Spleen (tissue), 11 donors: ENCODE measurements around the gene C9orf78. TPM values are rescaled to one million over a fixed set of nuclear protein-coding genes. Genes with fewer than 3 reads are reported as not detected.

Experiments
- DNase-seq: peaks from one replicate; pipeline ENCODE4 v3.0.0-alpha.2; 2020
- H3K27ac ChIP-seq, 8 donors: fragments of 200-600 bp; sonication (generic) in 7 of 8; 1 replicate in 4 of 8; 2 replicates in 4 of 8; pipeline versions ENCODE4 v1.5.0 to v1.8.0; 2016 to 2021; ENCODE audit warnings: inconsistent platforms in 4 of 8, mild to moderate bottlenecking in 4 of 8, moderate library complexity in 1 of 8
- H3K27me3 ChIP-seq, 7 donors: fragments of 200-600 bp; sonication (generic) in 6 of 7; replicated peaks in 1 of 7; 1 replicate in 4 of 7; 2 replicates in 3 of 7; pipeline versions ENCODE4 v1.5.0 to v1.8.0; 2016 to 2021; ENCODE audit warnings: inconsistent platforms in 3 of 7, mild to moderate bottlenecking in 1 of 7
- H3K36me3 ChIP-seq, 6 donors: fragments of 200-600 bp; sonication (generic) in 5 of 6; 1 replicate in 4 of 6; 2 replicates in 2 of 6; pipeline versions ENCODE4 v1.5.0 to v1.8.0; 2016 to 2021; ENCODE audit warnings: inconsistent platforms in 2 of 6
- H3K4me1 ChIP-seq, 6 donors: fragments of 200-600 bp; sonication (generic) in 5 of 6; 1 replicate in 3 of 6; 2 replicates in 3 of 6; pipeline versions ENCODE4 v1.5.0 to v1.8.0; 2016 to 2021; ENCODE audit warnings: inconsistent platforms in 3 of 6
- H3K4me3 ChIP-seq, 8 donors: fragments of 200-600 bp; sonication (generic) in 7 of 8; 1 replicate in 4 of 8; 2 replicates in 4 of 8; pipeline versions ENCODE4 v1.5.0 to v1.8.0; 2016 to 2021; ENCODE audit warnings: inconsistent platforms in 4 of 8, mild to moderate bottlenecking in 4 of 8, moderate library complexity in 2 of 8
- H3K9me3 ChIP-seq, 8 donors: fragments of 200-600 bp; sonication (generic) in 7 of 8; 1 replicate in 4 of 8; 2 replicates in 4 of 8; pipeline versions ENCODE4 v1.5.0 to v1.8.0; 2016 to 2021; ENCODE audit warnings: inconsistent platforms in 4 of 8
- POLR2A ChIP-seq, 3 donors: fragments of 450-650 bp; IDR thresholded peaks; one replicate each; pipeline ENCODE4 v1.5.1; 2017; ENCODE audit warnings: antibody characterized with exemption in 3 of 3, mild to moderate bottlenecking in 1 of 3
- POLR2AphosphoS5 ChIP-seq, 3 donors: sonication (generic); formaldehyde crosslinking; IDR thresholded peaks; one replicate each; pipeline ENCODE4 v1.5.1; 2017; ENCODE audit warnings: antibody characterized with exemption in 3 of 3
- WGBS, 5 donors: extraction: QIAGEN DNeasy Blood & Tissue Kit in 3 of 5; methylation state at CpG; one replicate each; pipeline versions ENCODE4 v1.1.5 to v1.1.7; 2013 to 2018; 5-methylcytosine and 5-hydroxymethylcytosine counted together
- intact Hi-C: fragments of 100-400 bp; cut with DNase I; formaldehyde crosslinking; loops from one replicate; pipeline ENCODE4 v1.15.0; 2023; ENCODE audit warnings: low total_unique reads
- polyA plus RNA-seq, 3 donors: library from polyadenylated mRNA; stranded (reverse); fragments of 200-250 nt; gene quantifications; one replicate each; pipeline ENCODE4 v1.2.1, GENCODE V29; 2013
- total RNA-seq, 7 donors: library from RNA; depleted of rRNA in 3 of 7; stranded (reverse); fragments of >200 nt in 3 of 7; fragmentation: NEBNext Ultra II Directional in 4 of 7; extraction: Animal tissue kit (Norgen Biotek cat#: 25700) in 4 of 7; gene quantifications; one replicate each; pipeline versions ENCODE4 v1.1.0 to v1.2.1, GENCODE V29; 2016 to 2021
- TF ChIP-seq, protein P1 (sequence below), 11 experiments: fragments of 200-600 bp in 7 of 11; fragments of 450-650 bp in 4 of 11; sonication (generic) in 4 of 11; IDR thresholded peaks in 8 of 11; conservative IDR thresholded peaks in 3 of 11; 1 replicate in 7 of 11; 2 replicates in 4 of 11; pipeline versions ENCODE4 v1.4.0 to v1.8.0; 2016 to 2021; ENCODE audit warnings: antibody characterized with exemption in 11 of 11, inconsistent platforms in 4 of 11, mild to moderate bottlenecking in 1 of 11
- donor health status: healthy with polysubstance abuse.
- donor health status: DM: no; HTN: no; CAD: no; lungs with moderate emphysema.
- donor health status: DM: no; HTN: no; CAD: no.
- donor health status: Bipolar disorder and iron deficiency.
- donor health status: healthy.
- donor health status: DM: no; HTN: no; CAD: no.
- donor health status: DM: yes; HTN: yes; CAD: no.

Gene C9orf78
- total and polyA plus RNA-seq, 10 donors: 35.6 to 105 (median 48.7) TPM

DNA sequence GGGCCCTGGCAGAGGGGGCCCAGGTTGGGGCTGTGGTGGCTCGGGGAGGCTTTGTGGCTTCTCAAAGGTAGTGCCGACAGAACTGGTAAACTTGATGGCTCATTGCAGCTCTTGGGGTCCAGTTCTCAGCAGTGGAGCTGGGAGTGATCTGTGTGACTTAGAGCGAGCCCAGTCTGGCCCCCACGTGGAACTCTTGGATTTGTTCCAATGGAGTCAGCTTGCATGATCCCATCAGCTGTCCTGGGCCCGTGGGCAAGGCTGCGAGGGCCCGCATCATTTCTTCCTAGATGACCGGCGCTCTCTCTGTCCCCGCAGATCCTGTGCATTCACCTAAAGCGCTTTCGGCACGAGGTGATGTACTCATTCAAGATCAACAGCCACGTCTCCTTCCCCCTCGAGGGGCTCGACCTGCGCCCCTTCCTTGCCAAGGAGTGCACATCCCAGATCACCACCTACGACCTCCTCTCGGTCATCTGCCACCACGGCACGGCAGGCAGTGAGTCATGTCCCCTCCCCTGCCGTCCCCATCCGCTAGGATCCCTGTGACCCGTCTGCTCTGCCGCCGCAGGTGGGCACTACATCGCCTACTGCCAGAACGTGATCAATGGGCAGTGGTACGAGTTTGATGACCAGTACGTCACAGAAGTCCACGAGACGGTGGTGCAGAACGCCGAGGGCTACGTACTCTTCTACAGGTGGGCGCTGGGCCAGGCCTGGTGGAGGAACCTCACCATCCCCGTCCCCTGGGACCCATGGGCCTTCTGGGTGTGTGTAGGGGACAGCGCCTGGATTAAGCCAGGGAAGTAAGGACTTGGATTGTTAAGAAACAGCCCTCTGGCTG lies 39.4 kb upstream of the C9orf78 start:
- H3K36me3 ChIP-seq: peaks cover 0 to 43% (median 24%) of the 10 kb centered on the region in 6 donors
- WGBS, 5 donors: 93 to 94% (median 94%) methylated on average over 38 of the region's 38 CpGs
- intact Hi-C loops: no loop called here
- no peak for DNase-seq
- H3K9me3 ChIP-seq: no peaks in the 10 kb centered on the region
- H3K4me1 ChIP-seq: peaks cover 0 to 17% (median 11%) of the 10 kb centered on the region in 6 donors
- no peak overlapping the region for H3K4me3 ChIP-seq
- no peaks in the 10 kb centered on the region for H3K27me3 ChIP-seq
- H3K27ac ChIP-seq: no peak overlapping the region
- TF ChIP-seq POLR2A (IDR thresholded peaks at IDR 0.05): no peak
- TF ChIP-seq, protein P1, sequence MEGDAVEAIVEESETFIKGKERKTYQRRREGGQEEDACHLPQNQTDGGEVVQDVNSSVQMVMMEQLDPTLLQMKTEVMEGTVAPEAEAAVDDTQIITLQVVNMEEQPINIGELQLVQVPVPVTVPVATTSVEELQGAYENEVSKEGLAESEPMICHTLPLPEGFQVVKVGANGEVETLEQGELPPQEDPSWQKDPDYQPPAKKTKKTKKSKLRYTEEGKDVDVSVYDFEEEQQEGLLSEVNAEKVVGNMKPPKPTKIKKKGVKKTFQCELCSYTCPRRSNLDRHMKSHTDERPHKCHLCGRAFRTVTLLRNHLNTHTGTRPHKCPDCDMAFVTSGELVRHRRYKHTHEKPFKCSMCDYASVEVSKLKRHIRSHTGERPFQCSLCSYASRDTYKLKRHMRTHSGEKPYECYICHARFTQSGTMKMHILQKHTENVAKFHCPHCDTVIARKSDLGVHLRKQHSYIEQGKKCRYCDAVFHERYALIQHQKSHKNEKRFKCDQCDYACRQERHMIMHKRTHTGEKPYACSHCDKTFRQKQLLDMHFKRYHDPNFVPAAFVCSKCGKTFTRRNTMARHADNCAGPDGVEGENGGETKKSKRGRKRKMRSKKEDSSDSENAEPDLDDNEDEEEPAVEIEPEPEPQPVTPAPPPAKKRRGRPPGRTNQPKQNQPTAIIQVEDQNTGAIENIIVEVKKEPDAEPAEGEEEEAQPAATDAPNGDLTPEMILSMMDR (IDR thresholded peaks at IDR 0.05 in 8 of 11, conservative IDR thresholded peaks at IDR 0.05 in 3 of 11): no peak
- peak in 1 of 3 donors; percentile 15 for TF ChIP-seq POLR2AphosphoS5 (IDR thresholded peaks at IDR 0.05)

DNA sequence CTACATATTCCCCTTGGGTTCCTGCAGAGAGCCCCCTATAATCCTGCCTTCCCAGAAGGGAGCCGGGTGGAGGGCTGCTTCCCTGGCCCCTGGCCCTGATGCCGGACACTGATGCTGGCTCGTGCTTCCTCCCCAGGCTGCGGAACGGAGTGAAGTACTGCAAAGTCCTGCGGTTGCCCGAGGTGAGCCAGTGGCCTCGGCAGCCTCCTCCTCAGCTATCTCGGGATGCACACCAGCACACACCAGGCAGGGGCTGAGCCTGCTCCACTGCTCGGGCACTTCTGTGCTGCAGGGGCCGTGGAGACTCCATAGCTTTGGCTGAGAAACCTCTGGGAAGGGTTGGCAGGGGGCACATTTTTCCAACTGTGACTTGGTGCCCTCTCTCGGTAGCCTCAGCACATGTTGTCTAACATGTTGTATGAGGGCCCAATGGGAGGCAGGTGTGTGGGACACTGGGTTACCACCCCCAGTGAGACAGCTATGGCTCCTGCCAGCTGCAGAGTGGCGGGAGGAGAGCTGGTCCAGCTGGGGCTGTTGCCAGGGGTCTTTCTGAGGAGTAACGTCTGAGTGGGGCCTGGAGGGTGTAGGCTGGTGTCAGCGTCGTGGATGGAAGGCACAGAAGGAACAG lies 38.6 kb upstream of the C9orf78 start:
- intact Hi-C loops: no loop called here
- H3K4me1 ChIP-seq: peaks cover 0 to 25% (median 18%) of the 10 kb centered on the region in 6 donors
- peaks cover 0 to 48% (median 28%) of the 10 kb centered on the region in 6 donors for H3K36me3 ChIP-seq
- no peaks in the 10 kb centered on the region for H3K27me3 ChIP-seq
- H3K4me3 ChIP-seq: no peak overlapping the region
- no peak overlapping the region for H3K27ac ChIP-seq
- no peaks in the 10 kb centered on the region for H3K9me3 ChIP-seq
- DNase-seq: no peak
- 86 to 88% (median 87%) methylated on average over 12 to 16 of the region's 16 CpGs for WGBS, 5 donors
- TF ChIP-seq, protein P1 (IDR thresholded peaks at IDR 0.05 in 8 of 11, conservative IDR thresholded peaks at IDR 0.05 in 3 of 11): no peak
- TF ChIP-seq POLR2A (IDR thresholded peaks at IDR 0.05) (no peak), POLR2AphosphoS5 (IDR thresholded peaks at IDR 0.05) (no peak)

DNA sequence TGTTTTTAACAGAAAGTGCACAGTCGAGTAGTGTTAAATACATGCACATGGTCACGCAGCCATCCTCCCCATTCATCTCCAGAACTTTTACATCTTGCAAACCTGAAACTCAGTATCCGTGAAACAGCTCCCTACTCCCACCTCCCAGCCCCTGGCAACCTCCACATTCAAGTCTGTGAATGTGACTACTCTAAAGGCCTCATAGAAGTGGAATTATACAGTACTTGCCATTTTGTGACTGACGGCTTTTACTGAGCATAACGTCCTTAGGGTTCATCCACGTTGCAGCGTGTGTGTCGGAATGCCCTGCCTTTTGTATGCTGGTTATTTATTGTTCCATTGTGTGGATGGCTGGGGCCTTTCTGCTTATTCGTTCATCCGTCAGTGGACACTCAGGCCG lies 36.0 kb upstream of the C9orf78 start:
- WGBS, 5 donors: 94 to 95% (median 94%) methylated on average over 10 to 11 of the region's 11 CpGs
- peaks cover 0 to 51% (median 27%) of the 10 kb centered on the region in 6 donors for H3K4me1 ChIP-seq
- no peaks in the 10 kb centered on the region for H3K9me3 ChIP-seq
- no peak for DNase-seq
- H3K27me3 ChIP-seq: no peaks in the 10 kb centered on the region
- no peak overlapping the region for H3K4me3 ChIP-seq
- TF ChIP-seq POLR2A (IDR thresholded peaks at IDR 0.05) (no peak), POLR2AphosphoS5 (IDR thresholded peaks at IDR 0.05) (no peak)
- TF ChIP-seq, protein P1 (IDR thresholded peaks at IDR 0.05 in 8 of 11, conservative IDR thresholded peaks at IDR 0.05 in 3 of 11): no peak
- intact Hi-C loops: no loop called here
- no peak overlapping the region for H3K27ac ChIP-seq
- peaks cover 0 to 52% (median 33%) of the 10 kb centered on the region in 6 donors for H3K36me3 ChIP-seq
